Glomerular endothelial cell (primary cell): ENCODE data around the gene B4GALNT1. TPM values are rescaled to one million over a fixed set of nuclear protein-coding genes. Genes with fewer than 3 reads are reported as not detected.
"Not testable (repeated sequence)": the region's sequence is repeated elsewhere in the genome, so short reads cannot be mapped to it uniquely, and the experiment has no call there.

Source experiments
- DNase-seq: peaks from one replicate; pipeline ENCODE4 v3.0.0-alpha.2; 2011; ENCODE audit warnings: low read depth, low spot score; ENCODE audit errors: extremely low read depth
- total RNA-seq: library from RNA; depleted of rRNA; stranded (reverse); fragments of >200 nt; gene quantifications from 2 replicates; pipeline ENCODE4 v1.2.3, GENCODE V29; 2015

Gene B4GALNT1
- total RNA-seq, 1 donor from 2014 or later = 1.1 TPM

DNA sequence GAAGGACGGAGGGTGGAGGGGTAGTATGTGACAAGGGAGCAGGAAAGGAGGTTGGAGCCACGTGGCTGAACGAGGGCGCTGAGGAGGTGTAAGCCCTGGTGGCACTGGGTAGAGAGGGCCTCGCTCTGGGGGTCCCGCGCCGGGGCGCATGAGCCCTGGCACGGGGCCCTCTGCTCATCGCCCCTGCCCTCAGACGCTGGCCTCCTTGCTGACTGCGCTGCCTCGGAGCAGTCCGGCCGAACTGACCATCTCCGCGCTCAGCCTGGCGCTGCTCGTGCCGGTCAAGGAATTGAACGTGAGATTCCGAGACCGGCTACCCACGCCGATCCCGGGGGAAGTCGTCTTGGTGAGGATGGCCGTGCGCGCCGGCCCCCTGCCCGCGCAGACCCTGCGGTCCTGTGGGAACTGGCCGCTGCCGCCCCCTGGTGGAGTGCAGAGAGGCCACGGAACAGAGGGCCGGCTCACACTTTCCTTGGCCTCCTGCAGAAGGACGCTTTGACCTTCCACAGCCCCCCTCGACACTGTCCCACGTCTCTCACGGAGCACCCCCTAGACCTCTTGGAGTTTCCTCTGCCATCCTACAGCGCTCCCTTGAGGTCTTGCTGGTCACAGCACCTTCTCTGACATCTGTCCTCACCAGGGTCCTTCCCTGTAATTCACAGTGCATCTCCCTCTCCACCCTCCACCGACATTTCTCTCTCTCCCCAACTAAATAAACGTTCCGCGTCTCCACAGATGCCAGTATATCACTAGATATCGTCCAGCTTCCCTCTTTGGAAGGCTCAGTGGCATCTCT, 11.3 kb downstream of the B4GALNT1 start:
- DNase-seq = no peak

DNA sequence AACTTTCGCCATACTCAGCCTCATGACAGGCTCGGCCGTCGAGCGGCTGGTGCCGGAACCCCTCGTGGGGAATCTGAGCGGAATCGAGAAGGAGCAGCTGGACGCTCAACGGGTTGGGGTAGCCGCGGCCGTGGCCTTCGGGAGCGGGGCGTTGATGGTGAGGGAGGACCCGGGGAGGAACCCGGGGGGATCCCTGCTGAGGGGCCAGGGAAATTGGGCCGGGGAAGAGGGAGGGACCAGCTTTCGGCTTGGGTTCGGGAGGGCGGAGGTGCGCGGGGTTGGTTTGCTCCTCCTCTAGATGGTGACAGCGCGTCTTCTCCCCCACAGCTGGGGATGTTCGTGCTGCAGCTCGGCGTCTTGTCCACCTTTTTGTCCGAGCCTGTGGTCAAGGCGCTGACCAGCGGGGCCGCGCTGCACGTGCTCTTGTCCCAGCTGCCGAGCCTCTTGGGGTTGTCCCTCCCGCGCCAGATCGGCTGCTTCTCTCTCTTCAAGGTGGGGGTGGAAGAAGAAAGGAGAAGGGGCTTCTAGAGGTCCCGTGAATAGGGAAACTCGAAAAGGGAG, 12.0 kb downstream of the B4GALNT1 start:
- DNase-seq = no peak

DNA sequence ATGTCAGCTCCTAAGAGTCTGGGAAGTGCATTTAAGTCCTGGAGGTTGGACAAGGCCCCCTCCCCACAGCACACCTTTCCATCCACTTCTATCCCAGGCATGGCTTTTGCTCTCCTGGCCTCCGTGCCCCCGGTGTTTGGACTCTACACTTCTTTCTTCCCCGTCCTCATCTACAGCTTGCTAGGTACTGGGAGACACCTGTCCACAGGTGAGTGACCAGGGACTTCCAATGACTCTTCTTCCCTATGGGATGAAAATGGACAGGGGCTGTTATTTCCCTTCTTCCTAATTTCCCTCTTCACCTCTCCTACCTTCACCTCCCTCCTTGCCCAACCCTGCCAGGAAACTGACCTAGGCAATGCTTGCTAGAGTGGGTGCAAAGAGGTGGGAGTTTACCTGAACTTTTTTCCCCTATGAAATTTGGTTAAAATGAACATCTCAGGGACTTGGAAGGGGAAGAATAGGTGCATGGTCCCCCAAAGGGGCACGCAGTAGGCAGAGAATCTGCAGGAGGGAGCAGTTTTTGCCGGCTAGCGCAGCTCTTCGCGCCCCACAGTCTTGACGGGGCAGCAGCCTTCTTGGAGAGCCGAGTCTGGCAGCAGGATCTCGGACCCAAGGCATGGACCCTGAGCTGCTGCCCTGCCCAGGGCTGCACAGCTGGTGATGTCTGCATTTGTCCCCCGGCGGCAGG, 12.6 kb downstream of the B4GALNT1 start:
- no peak for DNase-seq

- no peak for DNase-seq
Observed at GRCh38 chr12:57619434-57620244, 13.4 kb downstream of the B4GALNT1 start.

GRCh38 chr12:57618966-57619433, 14.0 kb downstream of the B4GALNT1 start:
- DNase-seq = no peak

DNA sequence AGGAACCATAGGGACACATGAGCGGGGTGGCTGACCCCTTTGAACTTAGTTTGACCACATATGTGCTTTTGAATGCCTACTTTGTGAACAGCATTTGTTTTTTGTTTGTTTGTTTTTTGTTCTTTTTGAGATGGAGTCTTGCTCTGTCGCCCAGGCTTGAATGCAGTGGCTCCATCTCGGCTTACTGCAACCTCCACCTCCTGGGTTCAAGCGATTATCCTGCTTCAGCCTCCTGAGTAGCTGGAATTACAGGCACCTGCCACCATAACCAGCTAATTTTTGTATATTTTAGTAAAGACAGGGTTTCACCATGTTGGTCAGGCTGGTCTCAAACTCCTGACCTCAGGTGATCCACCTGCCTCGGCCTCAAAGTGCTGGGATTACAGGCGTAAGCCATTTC, 14.6 kb downstream of the B4GALNT1 start:
- not testable (repeated sequence) for DNase-seq

DNA sequence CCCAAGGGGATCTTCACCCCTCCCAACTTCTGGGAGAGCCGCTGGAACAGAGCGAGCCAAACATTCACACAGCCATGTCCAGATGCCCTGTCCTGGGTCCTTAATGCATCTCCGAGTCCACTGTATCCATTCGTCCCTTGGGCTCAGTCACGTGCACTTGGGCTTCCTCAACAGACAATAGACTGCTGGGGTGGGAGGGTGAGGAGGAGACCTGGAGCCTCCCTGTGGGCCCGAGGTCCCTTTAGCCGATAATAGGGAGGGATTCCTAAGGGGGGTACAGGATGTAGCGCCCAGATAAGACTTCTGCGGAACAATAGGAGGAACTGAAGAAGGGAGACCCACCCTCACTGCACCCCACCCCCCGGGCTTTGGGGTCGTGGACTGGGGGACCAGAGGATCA, 15.1 kb downstream of the B4GALNT1 start:
- DNase-seq = no peak

GRCh38 chr12:57616383-57617101, 16.5 kb downstream of the B4GALNT1 start:
- DNase-seq = no peak

DNA sequence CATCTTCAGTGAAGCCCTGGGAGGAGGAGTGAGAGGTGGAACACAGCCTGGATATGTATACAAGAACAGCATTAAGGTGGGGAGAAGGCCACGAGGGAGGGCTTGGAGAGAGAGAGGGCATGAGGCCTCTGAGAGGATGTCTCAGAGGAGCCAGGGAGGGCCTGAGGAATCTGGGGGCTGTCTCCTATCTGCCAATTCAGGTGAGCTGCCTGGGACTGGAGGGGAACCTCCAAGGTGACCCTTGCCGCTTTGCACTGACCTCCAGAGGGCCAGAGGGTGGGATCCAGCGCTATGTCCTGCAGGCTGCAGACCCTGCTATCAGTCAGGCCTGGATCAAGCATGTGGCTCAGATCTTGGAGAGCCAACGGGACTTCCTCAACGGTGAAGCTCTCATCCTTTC, 17.4 kb downstream of the B4GALNT1 start:
- no peak for DNase-seq

DNA sequence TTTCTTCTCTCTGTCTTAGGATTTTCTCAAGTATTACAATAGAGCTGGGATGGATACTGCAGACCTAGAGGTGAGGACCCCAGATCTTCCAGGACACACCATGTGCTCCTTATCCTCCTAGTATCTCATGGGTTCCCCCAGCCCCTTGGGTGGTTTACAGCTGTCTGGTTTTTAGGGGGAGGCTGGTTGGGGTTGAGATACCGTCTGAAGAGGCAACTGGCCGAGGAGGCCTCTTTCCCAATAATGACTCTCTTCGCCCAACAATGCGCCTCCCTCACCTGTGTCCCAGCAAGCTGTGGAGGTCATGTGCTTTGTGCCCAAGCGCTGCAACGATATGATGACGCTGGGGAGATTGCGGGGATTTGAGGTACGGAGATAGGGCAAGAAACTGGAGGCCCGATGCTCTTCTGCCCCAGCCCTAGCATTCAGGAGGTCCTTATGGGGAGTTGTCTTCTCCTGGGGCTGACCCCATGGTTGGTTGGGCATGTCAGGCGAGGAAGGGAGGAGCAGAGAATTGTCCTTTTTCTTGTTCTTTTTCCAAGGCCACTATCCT, 18.0 kb downstream of the B4GALNT1 start:
- no peak for DNase-seq

- no peak for DNase-seq
Observed at GRCh38 chr12:57614178-57614947, 18.6 kb downstream of the B4GALNT1 start.

DNA sequence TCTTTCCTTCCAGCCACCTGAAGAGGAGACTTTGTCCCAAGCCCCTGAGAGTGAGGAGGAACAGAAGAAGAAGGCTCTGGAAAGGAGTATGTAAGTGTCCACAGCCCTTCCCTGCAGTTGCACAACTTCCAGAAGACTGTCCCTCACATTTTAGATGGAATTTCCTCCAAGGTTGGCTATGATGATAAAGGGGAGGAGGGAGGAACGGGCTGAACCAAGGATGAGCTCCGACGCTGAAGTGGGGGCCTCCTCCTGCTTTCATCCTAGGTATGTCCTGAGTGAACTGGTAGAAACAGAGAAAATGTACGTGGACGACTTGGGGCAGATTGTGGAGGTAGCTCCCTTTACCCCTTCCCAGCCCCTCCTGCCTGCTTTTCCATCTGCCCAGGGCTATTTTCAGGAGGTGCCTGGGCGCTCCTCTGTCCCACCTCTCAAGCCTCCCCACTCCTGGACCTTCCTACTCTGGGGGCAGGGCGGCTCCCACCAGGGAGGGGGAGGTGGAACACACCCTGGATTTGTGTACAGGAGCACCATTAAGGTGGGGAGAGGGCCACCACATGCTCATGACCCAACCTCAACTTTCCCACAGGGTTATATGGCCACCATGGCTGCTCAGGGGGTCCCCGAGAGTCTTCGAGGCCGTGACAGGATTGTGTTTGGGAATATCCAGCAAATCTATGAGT, 19.4 kb downstream of the B4GALNT1 start:
- DNase-seq = no peak

- DNase-seq = no peak
Observed at GRCh38 chr12:57612711-57613426, 20.1 kb downstream of the B4GALNT1 start.

DNA sequence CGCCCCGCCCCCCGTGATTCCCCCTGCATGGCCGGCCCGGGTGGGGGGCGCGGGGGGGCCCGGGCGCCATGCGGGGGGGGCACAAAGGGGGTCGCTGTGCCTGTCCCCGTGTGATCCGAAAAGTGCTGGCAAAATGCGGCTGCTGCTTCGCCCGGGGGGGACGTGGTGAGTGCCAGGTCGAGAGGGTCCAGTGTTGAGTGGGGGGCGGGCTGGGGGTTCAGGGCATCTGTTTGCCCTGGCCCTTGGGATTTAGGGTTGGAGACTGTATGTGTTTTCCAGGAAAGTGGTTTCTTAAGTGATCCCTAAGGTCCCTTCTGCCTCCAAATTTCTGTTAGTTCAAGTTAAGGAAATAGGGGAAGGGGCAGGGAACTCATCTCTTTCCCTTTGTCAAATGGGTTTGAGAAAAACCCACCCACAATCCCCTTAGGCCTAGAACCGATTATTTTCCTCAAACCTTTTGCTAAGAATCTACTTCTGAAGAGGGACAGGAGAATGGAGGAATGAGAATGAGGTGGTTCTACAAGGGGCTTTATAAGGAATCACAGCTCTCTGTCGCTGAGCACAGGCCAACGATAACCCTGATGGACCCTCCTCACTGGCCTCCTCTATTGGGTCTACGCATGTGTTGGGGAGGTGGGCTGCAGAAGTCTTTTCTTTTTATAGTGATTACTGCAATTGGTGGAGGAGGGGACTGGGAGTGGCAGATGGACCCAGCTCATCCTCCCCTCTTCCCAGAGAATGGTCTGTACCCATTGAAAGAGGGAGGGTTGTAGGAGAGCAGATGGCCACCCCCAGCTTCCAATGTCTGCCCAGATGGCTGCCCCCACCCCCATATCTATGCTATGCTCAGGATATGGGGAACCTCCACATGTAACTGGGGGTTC, 20.9 kb downstream of the B4GALNT1 start:
- DNase-seq = no peak

DNA sequence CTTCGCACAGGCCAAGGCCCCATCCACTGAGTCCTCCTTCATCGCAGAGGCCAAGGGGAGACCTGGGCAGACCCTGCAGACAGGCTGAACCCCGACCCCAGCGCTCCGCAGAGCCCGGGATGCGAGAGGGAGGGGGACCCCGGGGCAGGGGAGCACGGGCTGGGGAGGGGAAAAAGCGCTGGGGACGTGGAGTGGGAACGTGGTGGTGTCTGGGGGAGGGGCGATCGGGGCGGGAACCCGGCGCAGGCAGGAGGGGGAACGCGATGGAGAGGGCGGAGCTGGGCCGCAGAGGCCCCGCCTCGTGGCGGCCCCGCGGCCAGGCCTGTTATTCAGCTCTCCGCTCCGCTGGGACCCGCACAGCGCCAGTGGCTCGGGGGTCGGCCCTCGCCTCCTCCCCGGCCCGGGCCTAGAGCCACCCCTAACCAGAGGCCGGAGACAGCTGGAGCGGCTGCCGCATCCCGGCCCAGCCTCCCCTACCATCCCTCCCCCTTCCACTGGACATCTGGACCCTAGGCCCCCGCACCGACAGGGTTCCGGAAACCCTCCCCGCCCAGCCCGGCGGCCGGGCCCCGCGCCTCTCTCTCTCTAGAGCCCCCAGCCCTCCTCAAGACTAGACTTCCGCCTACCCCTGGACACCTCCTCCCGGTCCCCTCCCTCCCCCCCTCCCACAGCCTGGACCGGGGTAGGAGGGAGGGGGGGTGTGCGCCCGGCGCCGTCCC, 21.7 kb downstream of the B4GALNT1 start, which contains the start of gene ARHGEF25:
Gene ARHGEF25 (plus strand): TSS at position 328 of the 719 bp plus-strand sequence. CDS start 460 bp downstream, outside the sequence.
- no peak for DNase-seq

DNA sequence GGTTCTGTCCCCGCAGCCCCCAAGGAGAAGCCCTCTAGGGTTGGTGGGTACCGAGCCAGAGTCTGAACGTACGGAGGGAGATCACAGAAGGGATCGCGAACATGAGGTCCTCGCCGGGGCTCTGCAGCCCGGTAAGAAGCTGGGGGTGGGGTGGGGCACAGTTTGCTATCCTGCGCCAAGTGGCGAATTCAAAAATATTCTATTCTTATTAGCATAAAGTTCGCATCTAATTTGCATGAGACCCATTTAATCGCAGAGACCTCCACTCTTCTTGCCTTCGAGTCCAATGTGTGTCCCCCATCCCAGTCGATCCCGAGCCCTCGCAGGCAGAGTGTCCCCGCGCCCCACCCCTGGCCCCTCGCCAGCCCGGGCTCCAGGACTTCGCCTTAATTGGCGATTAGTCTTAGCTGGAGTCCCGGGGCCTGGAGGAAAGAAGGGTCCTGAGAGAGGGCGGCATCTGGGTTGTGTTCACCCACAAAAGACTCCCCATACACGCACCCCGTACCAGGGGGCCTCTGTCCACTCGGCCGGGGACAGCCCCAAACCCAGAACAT, 22.4 kb downstream of the B4GALNT1 start:
- DNase-seq = no peak
